ENCODE data around the gene MCC.

MCC gene

DNA sequence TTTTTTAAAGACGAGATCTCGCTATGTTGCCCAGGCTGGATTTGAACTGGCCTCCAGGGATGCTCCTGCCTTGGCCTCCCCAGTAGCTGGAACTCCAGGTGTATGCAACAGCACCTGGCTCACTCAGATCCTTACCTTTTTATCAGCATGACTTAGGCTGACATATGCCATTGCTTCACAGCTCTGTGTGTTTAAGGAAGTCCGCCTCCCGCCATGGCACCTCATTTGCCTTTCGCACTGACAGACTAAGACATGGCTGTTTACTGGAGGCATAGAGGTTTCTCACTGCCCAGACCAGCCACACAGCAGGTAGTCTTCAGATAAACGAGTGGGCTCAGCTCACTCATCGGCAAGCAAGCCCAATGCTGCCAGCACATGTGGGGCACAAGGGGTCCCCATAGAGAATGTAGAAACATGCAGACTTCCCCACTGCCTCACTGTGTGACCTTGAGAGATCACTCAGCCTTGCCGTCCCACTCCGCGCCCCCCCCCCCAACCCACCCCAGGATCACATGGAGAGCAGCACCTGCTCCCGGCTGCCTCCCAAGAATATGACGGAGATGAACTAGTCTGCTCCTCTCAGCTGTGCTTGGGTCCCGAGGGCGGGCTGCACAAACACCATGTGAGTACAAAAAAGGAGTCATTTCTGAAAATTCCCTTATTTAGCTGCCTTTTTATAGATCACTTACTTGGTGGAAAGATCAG lies 448.9 kb downstream of the MCC start:
- ATAC-seq = no peak
- TF ChIP-seq PPARA (CRISPR knock-in tag; IDR thresholded peaks at IDR 0.05; ENCODE audit: borderline replicate concordance) = no peak
- no peak for TF ChIP-seq ZNF70 (CRISPR knock-in tag; IDR thresholded peaks at IDR 0.05)
- TF ChIP-seq ZNF565 (CRISPR knock-in tag; conservative IDR thresholded peaks at IDR 0.05; ENCODE audit: low read depth) = no peak
- TF ChIP-seq ZC3H10 (CRISPR knock-in tag; IDR thresholded peaks at IDR 0.05) = no peak
- TF ChIP-seq CSDC2 (CRISPR knock-in tag; IDR thresholded peaks at IDR 0.05) = no peak
- TF ChIP-seq TCF4 (CRISPR knock-in tag; IDR thresholded peaks at IDR 0.05; ENCODE audit: borderline replicate concordance) = no peak
- TF ChIP-seq GLIS3 (CRISPR knock-in tag; IDR thresholded peaks at IDR 0.05) = no peak
- no peak for TF ChIP-seq ZFP3 (CRISPR knock-in tag; IDR thresholded peaks at IDR 0.05)
- TF ChIP-seq ARNTL (CRISPR knock-in tag; IDR thresholded peaks at IDR 0.05; ENCODE audit: borderline replicate concordance, low read depth) = no peak
- no peak for TF ChIP-seq POU6F1 (CRISPR knock-in tag; IDR thresholded peaks at IDR 0.05; ENCODE audit: borderline replicate concordance, low read depth)
- TF ChIP-seq CSRNP3 (CRISPR knock-in tag; IDR thresholded peaks at IDR 0.05) = no peak
- TF ChIP-seq BACH2 (CRISPR knock-in tag; IDR thresholded peaks at IDR 0.05; ENCODE audit: borderline replicate concordance) = no peak
- TF ChIP-seq SNAI2 (CRISPR knock-in tag; IDR thresholded peaks at IDR 0.05) = no peak

DNA sequence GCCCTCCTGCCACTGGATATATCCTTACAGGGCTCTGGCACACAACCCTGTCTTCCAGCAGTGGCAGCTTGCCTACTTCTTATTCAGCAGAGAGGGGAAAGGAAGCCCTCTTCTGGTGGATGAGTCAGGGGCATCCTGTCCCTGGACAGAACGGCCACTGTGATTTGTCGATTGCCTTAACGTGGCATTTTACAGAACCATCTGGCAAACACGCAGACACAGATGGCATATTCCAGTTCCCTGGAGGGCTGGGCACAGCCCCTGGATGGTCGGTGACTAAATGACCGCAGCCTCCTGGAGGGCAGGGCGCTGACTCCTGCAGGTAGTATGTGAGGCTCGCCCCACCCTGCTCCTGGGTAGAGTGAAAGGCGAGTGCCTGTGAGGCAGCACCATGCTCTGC lies 449.5 kb downstream of the MCC start:
- peak; percentile 59 for ATAC-seq

DNA sequence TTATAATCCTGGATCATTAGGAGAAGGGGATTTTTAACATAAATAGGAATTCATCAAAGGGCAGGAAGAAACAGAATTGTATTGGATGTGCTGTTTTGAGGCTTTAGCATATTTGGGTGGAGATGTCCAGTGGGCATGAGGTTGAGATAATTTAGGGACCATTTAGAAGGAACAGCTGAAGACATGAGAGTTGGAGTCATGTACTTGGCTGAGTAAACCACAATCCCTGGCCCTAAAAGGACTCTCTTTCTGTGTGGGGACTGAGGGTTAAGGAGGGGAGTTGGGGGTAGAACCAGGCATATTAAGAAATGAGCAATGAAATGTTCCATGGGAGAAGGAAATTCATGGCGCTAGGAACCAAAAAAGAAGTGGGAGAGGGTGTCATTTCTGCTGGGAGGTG lies 450.1 kb downstream of the MCC start:
- ATAC-seq = no peak

More for the DNA sequence above, 449.5 kb downstream of the MCC start:
- TF ChIP-seq TCF4 (CRISPR knock-in tag; IDR thresholded peaks at IDR 0.05; ENCODE audit: borderline replicate concordance) (no peak), PATZ1 (CRISPR knock-in tag; IDR thresholded peaks at IDR 0.05; ENCODE audit: borderline replicate concordance) (no peak), ESRRG (CRISPR knock-in tag; IDR thresholded peaks at IDR 0.05) (no peak), ZFP30 (CRISPR knock-in tag; IDR thresholded peaks at IDR 0.05) (no peak)

More for the DNA sequence above, 450.1 kb downstream of the MCC start:
- TF ChIP-seq, protein P1, sequence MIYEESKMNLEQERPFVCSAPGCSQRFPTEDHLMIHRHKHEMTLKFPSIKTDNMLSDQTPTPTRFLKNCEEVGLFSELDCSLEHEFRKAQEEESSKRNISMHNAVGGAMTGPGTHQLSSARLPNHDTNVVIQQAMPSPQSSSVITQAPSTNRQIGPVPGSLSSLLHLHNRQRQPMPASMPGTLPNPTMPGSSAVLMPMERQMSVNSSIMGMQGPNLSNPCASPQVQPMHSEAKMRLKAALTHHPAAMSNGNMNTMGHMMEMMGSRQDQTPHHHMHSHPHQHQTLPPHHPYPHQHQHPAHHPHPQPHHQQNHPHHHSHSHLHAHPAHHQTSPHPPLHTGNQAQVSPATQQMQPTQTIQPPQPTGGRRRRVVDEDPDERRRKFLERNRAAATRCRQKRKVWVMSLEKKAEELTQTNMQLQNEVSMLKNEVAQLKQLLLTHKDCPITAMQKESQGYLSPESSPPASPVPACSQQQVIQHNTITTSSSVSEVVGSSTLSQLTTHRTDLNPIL (CRISPR knock-in tag; IDR thresholded peaks at IDR 0.05; ENCODE audit: low read depth) = no peak
- TF ChIP-seq ZNF70 (CRISPR knock-in tag; IDR thresholded peaks at IDR 0.05) (no peak), OSR1 (CRISPR knock-in tag; IDR thresholded peaks at IDR 0.05) (no peak), PATZ1 (CRISPR knock-in tag; IDR thresholded peaks at IDR 0.05; ENCODE audit: borderline replicate concordance) (no peak), RARB (CRISPR knock-in tag; IDR thresholded peaks at IDR 0.05) (no peak)
